A673 (cell line): ENCODE results near the gene RASSF3.

Experiments
- CTCF ChIP-seq: fragments of 300-800, 200-600 bp; sonication (generic); conservative IDR thresholded peaks from 2 replicates; pipeline ENCODE4 v1.5.1; 2017; ENCODE audit warnings: low read depth, mild to moderate bottlenecking, antibody characterized with exemption, low read length, moderate library complexity, mixed read lengths
- EZH2 ChIP-seq: fragments of 200-600 bp; sonication (generic); IDR thresholded peaks from 2 replicates; pipeline ENCODE4 v1.6.1; 2017; ENCODE audit warnings: borderline replicate concordance, low read depth, mild to moderate bottlenecking, mixed read lengths, antibody characterized with exemption, low read length; ENCODE audit not compliant: poor library complexity, severe bottlenecking

- TF ChIP-seq CTCF (no peak), EZH2 (no peak)
These were observed 50.1 kb downstream of the RASSF3 start for GRCh38 chr12:64660237-64661018.
